UCSD-AML1 (cell line): Measurements from ENCODE around the gene PTPN6.
A peak's percentile ranks its signal among the peaks of the same experiment; 100 is the strongest.

Experiments used
- DNase-seq: peaks from one replicate; lab custom pipeline; 2025; ENCODE audit not compliant: unreplicated experiment; lab: John Stamatoyannopoulos, UW

Gene PTPN6

GRCh38 chr12:6965026-6965661 is 14.0 kb downstream of the PTPN6 start:
- peak; percentile 79 for DNase-seq

DNA sequence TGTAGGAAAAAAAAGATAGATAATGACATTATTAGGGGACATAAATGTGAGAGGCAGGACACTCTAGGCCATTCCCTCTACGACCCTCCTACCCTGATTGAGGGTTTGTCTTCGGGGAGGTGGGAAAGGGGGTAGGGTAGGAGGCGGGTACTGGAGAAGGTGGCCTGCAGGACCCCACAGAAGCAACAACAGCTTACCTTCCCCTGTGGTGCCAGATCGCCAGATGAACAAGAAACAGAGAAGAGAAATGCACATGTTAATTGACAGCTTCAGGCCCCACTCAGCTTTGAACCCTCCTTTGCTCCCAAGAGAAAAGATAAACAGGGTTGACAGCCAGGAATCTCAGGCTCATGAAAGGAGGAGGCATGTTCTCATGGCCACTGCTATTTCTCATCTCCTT is 14.6 kb downstream of the PTPN6 start:
- no peak for DNase-seq

DNA sequence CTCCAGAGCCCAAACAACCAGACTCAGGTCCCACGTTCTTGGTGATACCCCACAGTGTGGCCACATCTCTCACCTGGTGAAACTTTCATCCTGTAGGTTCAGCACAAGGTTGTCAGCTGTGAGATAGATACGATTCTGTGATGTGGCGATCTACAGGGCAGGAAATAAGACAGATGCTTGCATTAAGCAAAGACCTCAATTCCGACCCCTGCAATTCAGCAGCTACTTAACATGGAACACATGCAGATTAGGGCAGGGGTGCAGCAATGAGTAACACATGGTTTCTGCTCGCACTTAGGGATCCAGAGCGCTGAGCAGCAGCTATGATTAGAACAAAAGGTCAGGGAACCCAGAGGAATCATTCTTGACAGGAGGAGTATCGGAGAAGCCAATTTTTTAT is 15.2 kb downstream of the PTPN6 start:
- no peak for DNase-seq

DNA sequence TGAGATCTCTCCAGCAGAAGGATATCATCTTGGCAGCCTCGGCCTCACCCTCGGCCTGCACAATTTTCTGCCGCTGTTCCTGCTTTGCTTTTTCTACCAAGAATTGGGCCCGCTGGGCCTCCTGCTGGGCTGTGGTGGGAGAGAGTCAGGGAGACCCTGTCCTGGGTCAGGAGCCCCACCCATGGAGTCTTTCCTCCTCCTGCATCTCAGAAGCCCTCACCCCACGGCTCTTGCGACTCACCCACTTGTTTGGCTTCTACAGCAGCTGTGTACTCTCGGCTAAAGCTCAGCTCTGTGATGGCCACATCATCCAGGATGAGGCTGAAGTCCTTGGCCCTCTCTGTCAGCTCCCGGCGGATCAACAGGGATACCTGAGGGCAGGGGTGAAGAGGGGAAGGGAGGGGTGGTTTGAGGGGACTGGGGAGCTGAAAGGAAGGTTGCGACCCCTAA is 16.5 kb downstream of the PTPN6 start:
- no peak for DNase-seq

- no peak for DNase-seq
Measured at GRCh38 chr12:6968426-6968825, 17.3 kb downstream of the PTPN6 start.

GRCh38 chr12:6970096-6970527 is 19.0 kb downstream of the PTPN6 start:
- no peak for DNase-seq

GRCh38 chr12:6974180-6974579 is 23.0 kb downstream of the PTPN6 start:
- no peak for DNase-seq

DNA sequence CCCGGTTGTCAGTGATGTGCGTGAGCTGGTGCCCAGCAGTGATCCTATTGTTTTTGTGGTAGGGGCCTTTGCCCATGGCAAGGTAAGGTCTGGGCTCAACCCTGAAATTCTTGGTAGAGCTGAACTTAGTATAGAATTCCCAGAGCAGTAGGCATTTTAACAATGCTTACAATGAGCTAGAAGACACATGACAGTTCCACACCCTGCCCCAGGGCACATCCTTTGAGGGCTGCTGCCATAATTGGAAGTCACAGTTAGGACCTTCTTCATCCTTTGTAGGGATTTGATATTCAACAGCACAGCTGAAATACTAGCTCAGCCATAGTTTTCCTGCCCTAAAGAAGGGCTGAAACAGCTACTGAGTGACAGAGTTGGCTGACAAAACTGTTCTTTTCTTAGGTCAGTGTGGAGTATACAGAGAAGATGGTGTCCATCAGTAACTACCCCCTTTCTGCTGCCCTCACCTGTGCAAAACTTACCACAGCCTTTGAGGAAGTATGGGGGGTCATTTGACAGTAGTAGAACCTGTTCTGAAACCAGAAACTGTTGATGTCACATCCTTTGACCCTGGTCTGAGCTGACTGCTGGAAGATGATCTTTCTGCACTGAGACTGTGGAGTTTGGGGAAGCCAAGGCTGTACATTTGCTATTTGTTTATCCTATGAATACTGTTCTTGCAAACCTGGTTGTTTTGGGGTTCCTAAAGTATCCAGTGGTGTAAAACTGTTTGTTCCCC is 24.3 kb downstream of the PTPN6 start:
- no peak for DNase-seq

- no peak for DNase-seq
Measured at GRCh38 chr12:6977653-6978052, 26.5 kb downstream of the PTPN6 start.

- DNase-seq, result no peak
Measured at GRCh38 chr12:6978188-6978587, 27.0 kb downstream of the PTPN6 start.

- DNase-seq, result no peak
Measured at GRCh38 chr12:6978611-6979011, 27.5 kb downstream of the PTPN6 start.

- DNase-seq, result no peak
Measured at GRCh38 chr12:6979021-6979420, 27.9 kb downstream of the PTPN6 start.

DNA sequence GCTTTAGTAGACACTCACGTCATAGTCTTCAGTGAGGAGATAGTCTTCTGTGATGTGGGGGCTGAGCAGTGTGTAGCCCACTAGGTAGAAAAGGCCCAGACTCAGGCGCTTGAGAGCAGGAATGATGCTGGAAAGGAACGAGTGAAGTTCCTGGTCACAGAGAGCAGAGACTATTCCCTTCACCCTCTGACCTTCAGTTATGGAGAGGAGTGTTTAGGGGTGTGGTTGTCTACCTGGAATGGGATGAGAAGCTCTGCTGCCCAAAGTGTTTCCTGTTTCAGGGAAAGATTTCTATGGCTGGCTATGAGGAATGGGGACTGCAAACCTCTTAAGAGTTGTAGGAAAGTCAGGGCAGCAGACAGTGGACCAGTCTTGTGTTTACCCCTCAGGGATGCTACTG is 28.3 kb downstream of the PTPN6 start:
- DNase-seq, result no peak

GRCh38 chr12:6980075-6980474 is 28.9 kb downstream of the PTPN6 start:
- no peak for DNase-seq

GRCh38 chr12:6980740-6981139 is 29.6 kb downstream of the PTPN6 start:
- no peak for DNase-seq

- no peak for DNase-seq
Measured at GRCh38 chr12:6981152-6982052, 30.2 kb downstream of the PTPN6 start.

GRCh38 chr12:6982532-6982931 is 31.4 kb downstream of the PTPN6 start:
- no peak for DNase-seq

DNA sequence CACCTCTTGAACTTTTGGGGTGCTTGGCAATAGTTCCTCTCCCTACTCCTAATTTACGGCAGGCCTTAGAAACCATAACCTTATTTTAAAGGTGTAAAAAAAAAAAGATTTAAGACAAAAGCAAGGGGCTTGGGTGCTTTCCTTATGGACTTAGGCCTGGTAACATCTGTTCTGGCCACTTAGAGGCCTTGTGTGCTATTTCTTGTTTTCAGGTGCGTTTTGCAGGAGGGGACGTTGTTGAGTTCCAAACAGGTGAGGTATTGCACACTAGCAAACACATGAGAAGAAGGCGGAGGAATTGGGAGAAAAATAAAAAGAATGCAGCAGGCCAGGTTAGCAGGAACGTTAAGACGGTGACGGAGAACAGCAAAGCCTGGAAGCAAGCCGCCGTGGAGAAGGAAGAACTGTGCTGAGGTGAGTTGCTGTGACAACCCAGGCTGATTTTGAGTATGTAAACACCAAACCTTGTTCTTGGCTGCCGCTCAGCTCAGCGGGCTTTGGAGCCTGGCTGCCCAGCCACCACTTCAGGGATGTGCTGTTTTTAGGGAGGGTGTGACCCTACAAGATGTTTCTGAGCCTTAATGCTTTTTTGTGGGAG is 36.9 kb downstream of the PTPN6 start:
- no peak for DNase-seq

DNA sequence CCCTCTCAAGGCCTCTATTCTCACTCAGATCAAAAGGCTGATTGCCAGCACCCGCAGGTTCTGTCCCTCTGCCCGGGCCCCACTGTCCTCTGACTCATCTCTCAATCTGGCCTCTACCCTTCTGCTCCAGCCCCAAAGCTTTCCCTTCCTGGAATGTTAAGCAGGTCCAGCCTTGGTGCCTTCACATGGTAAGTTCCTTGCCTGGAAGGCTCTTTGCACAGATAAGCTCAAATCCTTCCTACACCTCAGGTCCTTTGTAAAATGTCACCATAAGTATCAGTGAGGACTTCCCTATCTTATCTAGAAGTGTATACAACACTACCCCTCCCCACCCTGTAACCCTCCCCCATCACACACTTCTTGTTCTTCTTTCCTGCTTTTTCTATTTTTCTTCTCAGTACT is 44.9 kb downstream of the PTPN6 start:
- DNase-seq, result no peak

DNA sequence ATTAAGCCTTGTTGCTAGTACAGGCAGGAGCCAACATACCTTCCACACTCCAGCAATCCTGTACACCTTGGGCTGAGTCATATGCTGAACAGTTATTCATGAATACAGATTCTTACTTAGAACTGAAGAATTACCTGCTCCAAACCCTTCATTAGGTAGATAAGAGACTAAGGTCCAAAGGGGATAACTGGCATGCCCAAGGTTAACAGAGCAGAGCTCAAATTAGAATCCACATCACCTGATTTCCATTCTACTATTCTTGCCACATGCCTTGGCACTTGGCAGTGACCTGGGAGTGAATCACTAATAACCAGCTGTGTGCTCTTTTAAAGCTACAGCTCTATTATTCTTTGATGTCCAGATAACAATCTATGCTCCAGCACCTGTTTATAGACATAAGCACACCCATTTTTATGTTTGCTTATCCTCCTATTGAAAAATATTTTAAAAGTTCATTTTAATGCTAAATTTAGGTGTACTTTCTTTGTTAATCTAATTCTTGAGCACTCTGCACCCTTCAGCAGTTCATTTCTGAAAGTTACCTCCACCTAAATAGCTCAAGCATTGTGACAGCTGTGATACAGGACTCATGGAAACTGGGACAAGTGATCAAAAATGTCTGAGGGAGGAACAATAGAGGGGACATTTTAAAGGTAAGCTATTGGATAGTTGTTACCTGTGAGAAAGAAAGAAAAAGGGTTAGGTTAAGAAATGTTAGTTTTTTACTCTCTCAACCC is 47.7 kb downstream of the PTPN6 start:
- no peak for DNase-seq
